HL-60 (cell line): ENCODE results near the gene KCNJ9.

ENCODE experiments used
- GABPA ChIP-seq: IDR thresholded peaks from 2 replicates; pipeline ENCODE4 v1.6.1; 2012; ENCODE audit warnings: low read depth
- POLR2AphosphoS5 ChIP-seq: IDR thresholded peaks from 2 replicates; pipeline ENCODE4 v1.6.1; 2012; ENCODE audit warnings: low read depth
- TF ChIP-seq, protein P1 (sequence below): IDR thresholded peaks from one replicate; pipeline ENCODE4 v1.5.1; 2011; ENCODE audit warnings: low read length, control low read depth, inconsistent platforms; ENCODE audit not compliant: insufficient read depth
- TF ChIP-seq, protein P2 (sequence below): IDR thresholded peaks from 2 replicates; pipeline ENCODE4 v1.6.1; 2012; ENCODE audit warnings: low read depth; ENCODE audit not compliant: insufficient replicate concordance

DNA sequence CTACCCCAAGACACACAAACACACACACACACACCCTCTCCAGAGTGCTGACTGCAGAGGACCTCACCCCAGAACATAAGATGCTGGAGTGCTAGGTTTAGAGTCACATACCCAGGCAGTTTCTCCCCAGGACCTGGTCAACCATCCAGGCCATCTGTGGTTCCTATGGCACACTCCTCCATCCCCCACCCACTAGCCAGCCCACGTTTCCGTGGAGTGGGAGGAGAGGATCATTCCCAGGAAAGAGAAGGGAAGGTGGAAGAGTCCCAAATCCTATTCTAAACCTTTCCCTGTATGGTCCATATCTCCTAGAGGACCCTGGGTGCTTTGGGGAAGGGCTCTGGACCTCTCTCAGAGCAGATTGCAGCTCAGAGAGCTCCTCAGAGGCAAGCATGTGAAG lies 1.1 kb downstream of the KCNJ9 start:
- TF ChIP-seq POLR2AphosphoS5 (no peak), GABPA (no peak)
- TF ChIP-seq, protein P1, sequence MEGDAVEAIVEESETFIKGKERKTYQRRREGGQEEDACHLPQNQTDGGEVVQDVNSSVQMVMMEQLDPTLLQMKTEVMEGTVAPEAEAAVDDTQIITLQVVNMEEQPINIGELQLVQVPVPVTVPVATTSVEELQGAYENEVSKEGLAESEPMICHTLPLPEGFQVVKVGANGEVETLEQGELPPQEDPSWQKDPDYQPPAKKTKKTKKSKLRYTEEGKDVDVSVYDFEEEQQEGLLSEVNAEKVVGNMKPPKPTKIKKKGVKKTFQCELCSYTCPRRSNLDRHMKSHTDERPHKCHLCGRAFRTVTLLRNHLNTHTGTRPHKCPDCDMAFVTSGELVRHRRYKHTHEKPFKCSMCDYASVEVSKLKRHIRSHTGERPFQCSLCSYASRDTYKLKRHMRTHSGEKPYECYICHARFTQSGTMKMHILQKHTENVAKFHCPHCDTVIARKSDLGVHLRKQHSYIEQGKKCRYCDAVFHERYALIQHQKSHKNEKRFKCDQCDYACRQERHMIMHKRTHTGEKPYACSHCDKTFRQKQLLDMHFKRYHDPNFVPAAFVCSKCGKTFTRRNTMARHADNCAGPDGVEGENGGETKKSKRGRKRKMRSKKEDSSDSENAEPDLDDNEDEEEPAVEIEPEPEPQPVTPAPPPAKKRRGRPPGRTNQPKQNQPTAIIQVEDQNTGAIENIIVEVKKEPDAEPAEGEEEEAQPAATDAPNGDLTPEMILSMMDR: no peak
- TF ChIP-seq, protein P2, sequence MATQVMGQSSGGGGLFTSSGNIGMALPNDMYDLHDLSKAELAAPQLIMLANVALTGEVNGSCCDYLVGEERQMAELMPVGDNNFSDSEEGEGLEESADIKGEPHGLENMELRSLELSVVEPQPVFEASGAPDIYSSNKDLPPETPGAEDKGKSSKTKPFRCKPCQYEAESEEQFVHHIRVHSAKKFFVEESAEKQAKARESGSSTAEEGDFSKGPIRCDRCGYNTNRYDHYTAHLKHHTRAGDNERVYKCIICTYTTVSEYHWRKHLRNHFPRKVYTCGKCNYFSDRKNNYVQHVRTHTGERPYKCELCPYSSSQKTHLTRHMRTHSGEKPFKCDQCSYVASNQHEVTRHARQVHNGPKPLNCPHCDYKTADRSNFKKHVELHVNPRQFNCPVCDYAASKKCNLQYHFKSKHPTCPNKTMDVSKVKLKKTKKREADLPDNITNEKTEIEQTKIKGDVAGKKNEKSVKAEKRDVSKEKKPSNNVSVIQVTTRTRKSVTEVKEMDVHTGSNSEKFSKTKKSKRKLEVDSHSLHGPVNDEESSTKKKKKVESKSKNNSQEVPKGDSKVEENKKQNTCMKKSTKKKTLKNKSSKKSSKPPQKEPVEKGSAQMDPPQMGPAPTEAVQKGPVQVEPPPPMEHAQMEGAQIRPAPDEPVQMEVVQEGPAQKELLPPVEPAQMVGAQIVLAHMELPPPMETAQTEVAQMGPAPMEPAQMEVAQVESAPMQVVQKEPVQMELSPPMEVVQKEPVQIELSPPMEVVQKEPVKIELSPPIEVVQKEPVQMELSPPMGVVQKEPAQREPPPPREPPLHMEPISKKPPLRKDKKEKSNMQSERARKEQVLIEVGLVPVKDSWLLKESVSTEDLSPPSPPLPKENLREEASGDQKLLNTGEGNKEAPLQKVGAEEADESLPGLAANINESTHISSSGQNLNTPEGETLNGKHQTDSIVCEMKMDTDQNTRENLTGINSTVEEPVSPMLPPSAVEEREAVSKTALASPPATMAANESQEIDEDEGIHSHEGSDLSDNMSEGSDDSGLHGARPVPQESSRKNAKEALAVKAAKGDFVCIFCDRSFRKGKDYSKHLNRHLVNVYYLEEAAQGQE: no peak
